Measurements from ENCODE around the gene GOLIM4. TPM values are rescaled to one million over a fixed set of nuclear protein-coding genes. Genes with fewer than 3 reads are reported as not detected.
A peak's percentile ranks its signal among the peaks of the same experiment; 100 is the strongest.

Gene GOLIM4
- total and polyA plus RNA-seq, 3 donors from 2014 or later, result 9.5 to 21.6 (median 20.1) TPM

DNA sequence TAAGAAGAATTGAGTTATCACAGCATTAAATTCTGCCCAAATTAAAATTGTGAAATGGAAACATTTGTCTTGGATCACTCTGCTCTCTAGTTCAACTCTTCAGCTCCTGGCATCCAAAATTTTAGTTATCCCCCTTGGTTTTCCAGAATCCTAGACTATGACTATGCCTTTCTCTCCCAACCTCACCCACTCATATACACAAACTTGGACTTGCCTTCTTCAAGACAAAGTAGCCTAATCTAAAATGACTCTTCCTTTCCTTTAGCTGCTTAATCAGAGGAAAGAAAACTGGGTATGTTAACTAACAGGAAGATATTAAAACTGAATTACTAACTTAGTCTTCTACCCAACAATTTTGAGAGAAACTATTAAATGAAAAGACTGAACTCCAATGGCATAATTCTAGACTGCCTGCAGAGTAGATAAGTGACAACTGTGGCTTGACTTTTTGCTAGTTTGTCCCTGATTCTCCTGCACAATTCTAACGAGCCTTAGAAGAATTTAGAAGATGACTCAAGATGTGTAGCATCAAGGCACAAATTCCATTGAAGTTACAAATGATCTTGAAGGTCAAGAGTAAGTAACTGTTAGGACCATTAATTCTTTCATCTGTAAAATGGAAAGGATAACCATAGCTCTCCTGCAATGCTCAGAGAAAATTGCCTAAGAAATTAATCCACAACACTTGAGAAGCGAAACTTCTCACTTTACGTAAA, 5.2 kb upstream of the GOLIM4 start:
- no peaks in the 10 kb centered on the region for H3K27me3 ChIP-seq
- intact Hi-C loops (cut with DNase I; ENCODE audit: low total_unique reads), result no loop called here
- no peak for DNase-seq
- H3K36me3 ChIP-seq (ENCODE audit: low read depth, missing control alignments), result no peaks in the 10 kb centered on the region
- H3K4me1 ChIP-seq, result no peaks in the 10 kb centered on the region
- no peaks in the 10 kb centered on the region for H3K9me3 ChIP-seq
- TF ChIP-seq CTCF (IDR thresholded peaks at IDR 0.05) (no peak), POLR2A (IDR thresholded peaks at IDR 0.05) (no peak)
- 79 to 84% methylated on average over 3 of the region's 3 CpGs for WGBS, 2 donors
- H3K4me3 ChIP-seq, result no peak overlapping the region
- no peak overlapping the region for H3K27ac ChIP-seq

DNA sequence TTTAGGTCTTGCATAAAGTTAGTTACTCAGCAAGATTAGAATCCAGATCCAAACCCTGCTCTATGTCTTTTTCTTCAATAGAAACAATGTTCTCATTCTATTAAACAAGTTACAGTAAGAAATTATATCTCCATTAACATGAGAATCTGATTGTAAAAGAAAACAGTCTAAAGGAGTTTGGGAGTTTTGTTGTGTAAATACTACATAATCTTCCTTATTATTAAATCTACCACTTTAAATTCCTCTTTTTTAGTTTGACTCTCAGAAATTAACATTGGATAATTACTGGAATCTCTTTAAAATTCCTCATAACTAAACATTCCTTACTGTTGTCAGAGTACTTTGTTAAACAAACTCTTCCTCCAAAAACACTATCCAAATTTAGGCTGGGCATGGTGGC, 1.7 kb upstream of the GOLIM4 start:
- no peak for DNase-seq
- H3K36me3 ChIP-seq (ENCODE audit: low read depth, missing control alignments), result no peaks in the 10 kb centered on the region
- no peaks in the 10 kb centered on the region for H3K27me3 ChIP-seq
- intact Hi-C loops (cut with DNase I; ENCODE audit: low total_unique reads), result no loop called here
- no peaks in the 10 kb centered on the region for H3K9me3 ChIP-seq
- no peak overlapping the region for H3K4me3 ChIP-seq
- H3K4me1 ChIP-seq, result peaks cover 10% of the 10 kb centered on the region
- H3K27ac ChIP-seq, result no peak overlapping the region
- TF ChIP-seq POLR2A (IDR thresholded peaks at IDR 0.05), result no peak
- no peak for TF ChIP-seq CTCF (IDR thresholded peaks at IDR 0.05)

DNA sequence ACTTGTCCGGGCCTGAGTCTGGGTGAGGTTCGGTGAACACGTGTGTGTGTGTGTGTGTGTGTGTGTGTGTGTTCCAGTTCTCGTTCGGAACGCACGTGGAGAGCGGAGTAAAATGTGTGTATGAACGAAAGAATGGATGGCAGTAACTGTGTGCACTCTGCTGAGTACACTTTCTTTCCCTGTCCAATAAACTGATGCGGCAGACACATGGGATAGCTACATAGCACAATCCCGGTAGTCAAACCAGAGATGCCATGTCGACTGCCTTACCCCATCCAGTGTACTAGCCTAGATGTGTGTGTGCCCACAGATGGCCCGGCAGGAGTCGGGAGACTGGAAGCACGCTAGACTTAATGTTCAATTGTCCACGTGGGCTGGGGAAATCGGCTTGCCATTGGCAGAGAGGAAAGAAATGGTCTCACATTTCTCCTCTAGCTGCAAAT, 507 bp upstream of the GOLIM4 start:
- Histone ChIP-seq H3K27ac (peak overlapping the region; percentile 87 to 93), H3K4me3 (peak overlapping the region; percentile 68 to 91), H3K4me1 (peaks cover 10% of the 10 kb centered on the region), H3K27me3 (no peaks in the 10 kb centered on the region), H3K36me3 (ENCODE audit: low read depth, missing control alignments) (no peaks in the 10 kb centered on the region), H3K9me3 (no peaks in the 10 kb centered on the region)
- intact Hi-C loops (cut with DNase I; ENCODE audit: low total_unique reads), result no loop called here
- WGBS, 2 donors, result 0 to 1% methylated on average over 17 of the region's 17 CpGs
- peak; percentile 74 for DNase-seq
- TF ChIP-seq POLR2A (IDR thresholded peaks at IDR 0.05) (no peak), CTCF (IDR thresholded peaks at IDR 0.05) (no peak)

GRCh38 chr3:168094877-168095610, 680 bp downstream of the GOLIM4 start:
- Histone ChIP-seq H3K9me3 (no peaks in the 10 kb centered on the region), H3K36me3 (ENCODE audit: low read depth, missing control alignments) (no peaks in the 10 kb centered on the region), H3K27ac (peak overlapping the region; percentile 87 to 93), H3K27me3 (no peaks in the 10 kb centered on the region), H3K4me1 (peaks cover 10% of the 10 kb centered on the region), H3K4me3 (peak overlapping the region; percentile 68 to 91)
- peak in 1 of 3 experiments; percentile 14 for TF ChIP-seq CTCF (IDR thresholded peaks at IDR 0.05)
- no peak for TF ChIP-seq POLR2A (IDR thresholded peaks at IDR 0.05)
- intact Hi-C loops (cut with DNase I; ENCODE audit: low total_unique reads), result no loop called here
- DNase-seq, result peak; percentile 50
- 0 to 1% methylated on average over 39 to 70 of the region's 70 CpGs for WGBS, 2 donors

Measured in testis (tissue), 3 donors.